ENCODE measurements around the gene OR1J4.
"Not testable (repeated sequence)": the region's sequence is repeated elsewhere in the genome, so short reads cannot be mapped to it uniquely, and the experiment has no call there.

Gene OR1J4

GRCh38 chr9:122518841-122519240, at the start of gene OR1J4:
Gene OR1J4 (plus strand): TSS chr9:122519141. CDS start chr9:122519141, 0 bp downstream.
- no peak for DNase-seq

GRCh38 chr9:122474561-122474960, 44.4 kb upstream of the OR1J4 start:
- no peak for DNase-seq

- DNase-seq = no peak
Observed at GRCh38 chr9:122475717-122476116, 43.2 kb upstream of the OR1J4 start.

- no peak for DNase-seq
Observed at GRCh38 chr9:122477346-122477745, 41.6 kb upstream of the OR1J4 start.

GRCh38 chr9:122477826-122478225, 41.1 kb upstream of the OR1J4 start, which contains the start of gene OR1J1:
Gene OR1J1 (minus strand): TSS chr9:122477926. CDS start chr9:122477926, 0 bp downstream.
- no peak for DNase-seq

GRCh38 chr9:122479062-122479461, 39.9 kb upstream of the OR1J4 start:
- no peak for DNase-seq

- DNase-seq = peak; percentile 11
Observed at GRCh38 chr9:122498883-122499288, 20.1 kb upstream of the OR1J4 start.

GRCh38 chr9:122506964-122507363, 12.0 kb upstream of the OR1J4 start:
- DNase-seq = no peak

GRCh38 chr9:122510502-122510901, 8.4 kb upstream of the OR1J4 start, which contains the start of gene OR1J2:
Gene OR1J2 (plus strand): TSS chr9:122510802. CDS start chr9:122510802, 0 bp downstream.
- no peak for DNase-seq

GRCh38 chr9:122518226-122518625, 715 bp upstream of the OR1J4 start:
- no peak for DNase-seq

- DNase-seq = no peak
Observed at GRCh38 chr9:122519376-122519775, 435 bp downstream of the OR1J4 start.

GRCh38 chr9:122526602-122527001, 7.7 kb downstream of the OR1J4 start:
- no peak for DNase-seq

- DNase-seq = no peak
Observed at GRCh38 chr9:122527193-122527592, 8.3 kb downstream of the OR1J4 start, which contains the start of gene OR1N1. Gene OR1N1 (minus strand): TSS chr9:122527293. CDS start chr9:122527293, 0 bp downstream.

GRCh38 chr9:122531157-122531556, 12.2 kb downstream of the OR1J4 start:
- not testable (repeated sequence) for DNase-seq

GRCh38 chr9:122536134-122536533, 17.2 kb downstream of the OR1J4 start:
- no peak for DNase-seq

GRCh38 chr9:122537066-122537465, 18.1 kb downstream of the OR1J4 start:
- DNase-seq = not testable (repeated sequence)

GRCh38 chr9:122538757-122539156, 19.8 kb downstream of the OR1J4 start:
- DNase-seq = no peak

GRCh38 chr9:122546196-122546595, 27.3 kb downstream of the OR1J4 start:
- DNase-seq = no peak

GRCh38 chr9:122551371-122551770, 32.4 kb downstream of the OR1J4 start:
- no peak for DNase-seq

GRCh38 chr9:122552812-122553211, 33.9 kb downstream of the OR1J4 start, which contains the start of gene OR1N2:
Gene OR1N2 (plus strand): TSS chr9:122553112. CDS start chr9:122553212, 100 bp downstream.
- no peak for DNase-seq

GRCh38 chr9:122561446-122561845, 42.5 kb downstream of the OR1J4 start:
- DNase-seq = no peak

- DNase-seq = no peak
Observed at GRCh38 chr9:122562134-122562760, 43.3 kb downstream of the OR1J4 start.

GRCh38 chr9:122567901-122568300, 49.0 kb downstream of the OR1J4 start:
- no peak for DNase-seq

All from NCI-H774 (cell line).